PC-9 (cell line): ENCODE results near the gene FUT7. TPM values are rescaled to one million over a fixed set of nuclear protein-coding genes. Genes with fewer than 3 reads are reported as not detected.

Experiments
- BruUV-seq: library from RNA; stranded (reverse); fragments of 400-500 nt; replicated peaks from 2 replicates; lab custom pipeline; 2021; lab: Mats Ljungman, UMichigan
- CTCF ChIA-PET: fragments of 300-600 bp; sonication (Branson Sonifier 250); formaldehyde crosslinking; loops from one replicate; lab custom pipeline; 2022; ENCODE audit warnings: antibody characterized with exemption; lab: Charles Lee
- POLR2A ChIA-PET: fragments of 300-600 bp; sonication (Branson Sonifier 250); formaldehyde crosslinking; loops from one replicate; lab custom pipeline; 2022; ENCODE audit warnings: antibody characterized with exemption; ENCODE audit not compliant: unreplicated experiment; lab: Charles Lee
- DNase-seq, 2 experiments: peaks; one replicate each; pipeline versions ENCODE4 v3.0.0 to v3.0.0-alpha.2; 2015 to 2022; ENCODE audit warnings: mixed read lengths in 1 of 2
- H2AFZ ChIP-seq: fragments of 200-600 bp; sonication (generic); 2 replicates; pipeline ENCODE4 v1.8.1; 2017; ENCODE audit warnings: antibody characterized with exemption
- H3F3A ChIP-seq: fragments of 200-600 bp; sonication (generic); 2 replicates; pipeline ENCODE4 v1.8.1; 2017; ENCODE audit warnings: antibody characterized with exemption, mild to moderate bottlenecking, low read depth; ENCODE audit not compliant: insufficient read depth
- H3K27ac ChIP-seq: fragments of 200-600 bp; sonication (generic); 2 replicates; pipeline ENCODE4 v1.6.1; 2016; ENCODE audit warnings: mixed run types
- H3K27me3 ChIP-seq: fragments of 200-600 bp; sonication (generic); 2 replicates; pipeline ENCODE4 v1.6.1; 2016; ENCODE audit warnings: low read depth, mixed run types; ENCODE audit not compliant: insufficient read depth
- H3K36me3 ChIP-seq: fragments of 200-600 bp; sonication (generic); 2 replicates; pipeline ENCODE4 v1.6.1; 2016; ENCODE audit warnings: low read depth, mixed run types
- H3K4me1 ChIP-seq: fragments of 200-600 bp; sonication (generic); replicated peaks from 2 replicates; pipeline ENCODE4 v1.6.1; 2016; ENCODE audit warnings: mixed run types; ENCODE audit not compliant: insufficient read depth
- H3K4me2 ChIP-seq: fragments of 200-600 bp; sonication (generic); 2 replicates; pipeline ENCODE4 v1.6.1; 2017; ENCODE audit warnings: mixed run types
- H3K4me3 ChIP-seq: fragments of 200-600 bp; sonication (generic); 2 replicates; pipeline ENCODE4 v1.6.1; 2016; ENCODE audit warnings: mixed run types
- H3K79me2 ChIP-seq: fragments of 200-600 bp; sonication (generic); 2 replicates; pipeline ENCODE4 v1.6.1; 2017; ENCODE audit warnings: low read depth, mixed run types
- H3K9me2 ChIP-seq: fragments of 200-600 bp; sonication (generic); 2 replicates; pipeline ENCODE4 v1.8.1; 2017; ENCODE audit warnings: mild to moderate bottlenecking; ENCODE audit not compliant: insufficient read depth
- H3K9me3 ChIP-seq: fragments of 200-600 bp; sonication (generic); 2 replicates; pipeline ENCODE4 v1.8.1; 2016; ENCODE audit warnings: low read depth; ENCODE audit not compliant: insufficient read depth
- H4K20me1 ChIP-seq: fragments of 200-600 bp; sonication (generic); 2 replicates; pipeline ENCODE4 v1.8.1; 2017; ENCODE audit not compliant: insufficient read depth
- EZH2 ChIP-seq: fragments of 200-600 bp; sonication (generic); IDR thresholded peaks from 2 replicates; pipeline ENCODE4 v1.8.0; 2017; ENCODE audit warnings: antibody characterized with exemption, low read depth
- intact Hi-C: fragments of 100-400 bp; cut with micrococcal nuclease; formaldehyde crosslinking; loops from one replicate; pipeline ENCODE4 v1.10.0; 2022; ENCODE audit not compliant: unreplicated experiment
- total RNA-seq: library from RNA; stranded (reverse); gene quantifications from 2 replicates; pipeline ENCODE4 v1.2.3, GENCODE V29; 2021
- TF ChIP-seq, protein P1 (sequence below): fragments of 200-600 bp; sonication (generic); conservative IDR thresholded peaks from 2 replicates; pipeline ENCODE4 v1.6.1; 2017; ENCODE audit warnings: mixed run types, antibody characterized with exemption, mild to moderate bottlenecking, moderate library complexity

The FUT7 gene
- total RNA-seq, 1 experiment from 2014 or later = not detected

DNA sequence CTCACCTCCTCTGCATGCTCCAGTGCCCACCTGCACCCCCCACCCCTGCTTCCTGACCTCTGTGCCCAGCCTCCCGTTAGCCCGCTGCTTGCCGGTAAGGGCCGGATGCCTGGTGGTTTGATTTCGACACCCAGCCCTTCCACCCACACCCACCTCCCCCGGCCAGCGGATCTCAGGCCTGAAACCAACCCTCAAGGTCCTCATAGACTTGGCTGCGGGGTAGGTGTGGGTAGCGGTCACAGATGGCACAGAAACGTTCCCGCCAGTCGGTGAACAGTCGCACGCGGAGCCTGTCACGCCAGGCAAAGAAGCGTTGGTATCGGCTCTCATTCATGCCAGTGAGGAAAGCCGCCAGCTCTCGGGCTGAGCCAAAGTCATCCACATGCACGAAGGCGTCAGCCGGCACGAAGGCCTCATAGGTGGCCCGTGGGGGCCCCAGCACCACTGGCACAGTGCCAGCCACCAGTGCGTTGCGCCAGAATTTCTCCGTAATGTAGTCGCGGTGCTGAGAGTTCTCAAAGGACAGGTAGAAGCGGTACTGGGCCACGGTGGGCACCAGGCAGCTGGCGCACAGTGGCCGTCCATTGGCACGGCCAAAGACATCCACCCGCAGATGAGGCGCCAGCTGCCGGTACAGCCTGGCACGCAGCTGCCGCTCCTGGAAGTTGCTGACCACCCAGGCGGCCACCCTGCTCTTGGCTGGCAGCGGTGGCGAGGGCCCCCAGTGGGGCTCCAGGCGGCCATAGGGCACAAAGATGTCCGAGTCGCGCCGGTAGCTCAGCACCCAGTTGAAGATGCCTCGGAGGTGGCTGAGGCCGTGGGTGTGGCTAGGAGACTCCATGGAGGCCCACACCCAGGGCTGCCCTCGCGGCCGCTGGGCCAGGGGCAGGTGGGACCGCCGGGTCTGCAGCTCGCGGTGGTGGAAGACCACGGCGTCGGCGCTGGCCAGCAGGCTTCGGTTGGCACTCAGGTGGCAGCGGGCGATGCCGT is 1.1 kb downstream of the FUT7 start:
- no peaks in the 10 kb centered on the region for H3K27me3 ChIP-seq
- no peak overlapping the region for H3K4me3 ChIP-seq
- H3K9me2 ChIP-seq = no peaks in the 10 kb centered on the region
- ChIA-PET CTCF (interaction anchor here (0.6 kb wide), 2 partner anchors 29 to 953 kb away, joined by 4 to 13 read pairs; no protein-coding TSS in a partner anchor), POLR2A (no interaction called here)
- no peak overlapping the region for H3K27ac ChIP-seq
- H3F3A ChIP-seq = peaks cover 17% of the 10 kb centered on the region; the same call in 1 of the 2 replicates
- H3K4me1 ChIP-seq = peaks cover 17% of the 10 kb centered on the region
- intact Hi-C loops = no loop called here
- no peak for TF ChIP-seq EZH2
- TF ChIP-seq, protein P1, sequence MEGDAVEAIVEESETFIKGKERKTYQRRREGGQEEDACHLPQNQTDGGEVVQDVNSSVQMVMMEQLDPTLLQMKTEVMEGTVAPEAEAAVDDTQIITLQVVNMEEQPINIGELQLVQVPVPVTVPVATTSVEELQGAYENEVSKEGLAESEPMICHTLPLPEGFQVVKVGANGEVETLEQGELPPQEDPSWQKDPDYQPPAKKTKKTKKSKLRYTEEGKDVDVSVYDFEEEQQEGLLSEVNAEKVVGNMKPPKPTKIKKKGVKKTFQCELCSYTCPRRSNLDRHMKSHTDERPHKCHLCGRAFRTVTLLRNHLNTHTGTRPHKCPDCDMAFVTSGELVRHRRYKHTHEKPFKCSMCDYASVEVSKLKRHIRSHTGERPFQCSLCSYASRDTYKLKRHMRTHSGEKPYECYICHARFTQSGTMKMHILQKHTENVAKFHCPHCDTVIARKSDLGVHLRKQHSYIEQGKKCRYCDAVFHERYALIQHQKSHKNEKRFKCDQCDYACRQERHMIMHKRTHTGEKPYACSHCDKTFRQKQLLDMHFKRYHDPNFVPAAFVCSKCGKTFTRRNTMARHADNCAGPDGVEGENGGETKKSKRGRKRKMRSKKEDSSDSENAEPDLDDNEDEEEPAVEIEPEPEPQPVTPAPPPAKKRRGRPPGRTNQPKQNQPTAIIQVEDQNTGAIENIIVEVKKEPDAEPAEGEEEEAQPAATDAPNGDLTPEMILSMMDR = no peak
- H4K20me1 ChIP-seq = 0 out of 2 replicates have a peak, but pooled peaks cover 4% of the 10 kb centered on the region
- H3K79me2 ChIP-seq = no peaks in the 10 kb centered on the region
- no TSS peak for BruUV-seq
- DNase-seq = no peak
- H3K4me2 ChIP-seq = no peak overlapping the region
- H3K36me3 ChIP-seq = no peaks in the 10 kb centered on the region
- H3K9me3 ChIP-seq = no peaks in the 10 kb centered on the region
- no peak overlapping the region for H2AFZ ChIP-seq

DNA sequence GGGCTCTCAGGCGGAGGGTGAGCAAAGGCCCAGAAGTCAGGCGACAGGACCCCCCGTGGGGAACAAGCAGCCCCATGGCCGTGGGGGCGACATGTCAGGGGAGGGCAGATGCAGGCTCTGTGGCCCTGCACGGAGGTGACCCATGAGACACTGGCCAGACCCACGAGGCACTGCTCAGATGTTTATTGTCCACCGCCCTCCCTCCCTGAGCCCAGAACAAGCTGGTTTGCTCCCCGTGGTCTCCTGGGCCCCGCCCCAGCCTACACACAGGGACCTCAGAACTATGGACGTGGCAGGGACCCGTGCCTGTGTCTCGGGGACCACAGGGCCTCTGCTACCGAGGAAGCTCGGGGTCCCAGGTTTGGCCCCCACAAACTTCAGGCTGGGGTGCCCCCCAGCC is 1.9 kb downstream of the FUT7 start:
- BruUV-seq = no TSS peak
- CTCF ChIA-PET = interaction anchor here (0.5 to 1.4 kb wide), 17 partner anchors 17 to 392 kb away, joined by 3 to 20 read pairs (median 4); partner anchors contain the start of genes CLIC3, SAPCD2, SLC34A3 and TMEM141
- H4K20me1 ChIP-seq = no peaks in the 10 kb centered on the region
- intact Hi-C loops = no loop called here
- no peak overlapping the region for H3K4me2 ChIP-seq
- no peaks in the 10 kb centered on the region for H3K36me3 ChIP-seq
- peaks cover 11% of the 10 kb centered on the region; the same call in 1 of the 2 replicates for H3F3A ChIP-seq
- POLR2A ChIA-PET = interaction anchor here (0.6 to 0.7 kb wide), 2 partner anchors 229 to 230 kb away, joined by 4 to 13 read pairs; no protein-coding TSS in a partner anchor
- no peaks in the 10 kb centered on the region for H3K27me3 ChIP-seq
- H3K4me1 ChIP-seq = peaks cover 15% of the 10 kb centered on the region
- no peak for DNase-seq
- no peak overlapping the region for H3K4me3 ChIP-seq
- no peak overlapping the region for H2AFZ ChIP-seq
- no peaks in the 10 kb centered on the region for H3K79me2 ChIP-seq
- TF ChIP-seq, protein P1 = no peak
- no peaks in the 10 kb centered on the region for H3K9me2 ChIP-seq
- H3K9me3 ChIP-seq = no peaks in the 10 kb centered on the region
- no peak overlapping the region for H3K27ac ChIP-seq
